Measurements from ENCODE around the gene HOXD13. TPM values are rescaled to one million over a fixed set of nuclear protein-coding genes. Genes with fewer than 3 reads are reported as not detected.

HOXD13 gene
- total RNA-seq, 1 experiment from 2014 or later: 0.36 TPM

DNA sequence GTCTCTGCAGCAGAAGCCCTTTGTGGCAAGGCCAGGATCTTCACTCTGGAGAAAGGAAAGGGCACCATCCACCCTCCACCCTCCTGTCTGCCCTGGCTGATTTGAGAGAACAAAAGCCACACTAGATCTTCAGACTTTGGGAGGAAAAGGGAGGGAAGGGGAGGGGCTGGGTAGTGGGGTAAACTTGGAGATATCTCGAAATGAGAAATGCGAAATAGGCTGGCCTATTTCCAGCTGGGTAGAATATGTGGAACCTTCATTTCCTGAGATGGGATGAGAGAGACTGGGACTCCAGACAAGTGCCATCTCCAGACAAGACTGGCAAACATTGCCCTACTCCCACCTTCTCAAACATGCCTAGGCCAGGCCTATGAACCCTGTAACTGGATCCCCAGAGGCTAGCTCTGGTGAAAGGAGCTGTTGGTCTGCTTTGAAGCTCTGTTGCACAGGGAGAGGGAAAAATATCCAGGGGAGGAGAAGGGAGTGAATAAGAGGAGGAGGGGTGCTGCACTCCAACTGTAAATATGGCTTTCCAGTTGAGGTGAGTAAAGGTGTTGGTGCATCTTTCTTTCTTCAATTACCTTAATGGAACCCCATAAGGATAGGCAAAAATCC is 8.8 kb downstream of the HOXD13 start:
- DNase-seq: no peak
- H3K27ac ChIP-seq (ENCODE audit: low read length): no peak overlapping the region
- ChIA-PET POLR2A (ENCODE audit: unreplicated experiment) (no interaction called here), CTCF (no interaction called here)
- no TSS peak for BruUV-seq (replicated peaks)
- H3K36me3 ChIP-seq (ENCODE audit: low read depth, low read length): no peaks in the 10 kb centered on the region
- no peak overlapping the region for H3K9ac ChIP-seq (ENCODE audit: low read length)
- no peak for ATAC-seq
- peaks cover 5% of the 10 kb centered on the region for H3K27me3 ChIP-seq (ENCODE audit: low read length)
- no peaks in the 10 kb centered on the region for H3K9me2 ChIP-seq (replicated peaks; ENCODE audit: low read length)
- TF ChIP-seq EZH2phosphoT487 (IDR thresholded peaks at IDR 0.05; ENCODE audit: borderline replicate concordance, low read length) (no peak), EZH2 (IDR thresholded peaks at IDR 0.05; ENCODE audit: low read length, unreplicated experiment) (no peak)
- TF ChIP-seq, protein P1, sequence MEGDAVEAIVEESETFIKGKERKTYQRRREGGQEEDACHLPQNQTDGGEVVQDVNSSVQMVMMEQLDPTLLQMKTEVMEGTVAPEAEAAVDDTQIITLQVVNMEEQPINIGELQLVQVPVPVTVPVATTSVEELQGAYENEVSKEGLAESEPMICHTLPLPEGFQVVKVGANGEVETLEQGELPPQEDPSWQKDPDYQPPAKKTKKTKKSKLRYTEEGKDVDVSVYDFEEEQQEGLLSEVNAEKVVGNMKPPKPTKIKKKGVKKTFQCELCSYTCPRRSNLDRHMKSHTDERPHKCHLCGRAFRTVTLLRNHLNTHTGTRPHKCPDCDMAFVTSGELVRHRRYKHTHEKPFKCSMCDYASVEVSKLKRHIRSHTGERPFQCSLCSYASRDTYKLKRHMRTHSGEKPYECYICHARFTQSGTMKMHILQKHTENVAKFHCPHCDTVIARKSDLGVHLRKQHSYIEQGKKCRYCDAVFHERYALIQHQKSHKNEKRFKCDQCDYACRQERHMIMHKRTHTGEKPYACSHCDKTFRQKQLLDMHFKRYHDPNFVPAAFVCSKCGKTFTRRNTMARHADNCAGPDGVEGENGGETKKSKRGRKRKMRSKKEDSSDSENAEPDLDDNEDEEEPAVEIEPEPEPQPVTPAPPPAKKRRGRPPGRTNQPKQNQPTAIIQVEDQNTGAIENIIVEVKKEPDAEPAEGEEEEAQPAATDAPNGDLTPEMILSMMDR (conservative IDR thresholded peaks at IDR 0.05; ENCODE audit: low read depth, low read length): no peak
- H3K79me2 ChIP-seq (ENCODE audit: low read length): no peaks in the 10 kb centered on the region
- no peak overlapping the region for H2AFZ ChIP-seq (ENCODE audit: low read length)
- intact Hi-C loops (cut with micrococcal nuclease): no loop called here
- H4K20me1 ChIP-seq (ENCODE audit: low read length): no peaks in the 10 kb centered on the region
- no peaks in the 10 kb centered on the region for H3K9me3 ChIP-seq (ENCODE audit: low read length)
- H3K4me3 ChIP-seq (ENCODE audit: low read length): no peak overlapping the region
- H3K4me1 ChIP-seq (ENCODE audit: insufficient read depth, low read length): peaks cover 10% of the 10 kb centered on the region
- H3F3A ChIP-seq (ENCODE audit: low read length, unreplicated experiment): no peaks in the 10 kb centered on the region
- no peak overlapping the region for H3K4me2 ChIP-seq (ENCODE audit: low read length)

DNA sequence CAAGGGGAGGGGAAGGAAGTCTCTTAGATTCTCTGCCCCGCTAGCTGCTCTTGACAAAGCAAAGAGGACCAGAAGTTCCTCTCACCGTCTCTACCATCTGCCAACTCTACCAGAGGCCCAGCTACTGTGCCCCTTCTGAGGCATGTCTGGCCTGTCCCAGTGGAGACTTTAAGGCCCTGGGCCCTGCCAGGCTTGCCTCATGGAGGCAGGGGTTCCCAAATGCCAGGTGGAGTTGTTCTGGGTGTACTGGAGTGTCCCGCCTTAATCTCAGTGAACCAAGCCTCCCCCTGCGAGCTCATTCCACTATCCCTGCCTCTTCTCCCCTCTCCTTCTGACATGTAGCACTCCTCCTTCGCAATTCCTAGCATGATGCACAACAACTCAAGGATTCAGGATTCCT is 9.3 kb downstream of the HOXD13 start:
- Histone ChIP-seq H3F3A (ENCODE audit: low read length, unreplicated experiment) (no peaks in the 10 kb centered on the region), H3K79me2 (ENCODE audit: low read length) (no peaks in the 10 kb centered on the region), H3K27me3 (ENCODE audit: low read length) (peaks cover 10% of the 10 kb centered on the region), H2AFZ (ENCODE audit: low read length) (no peak overlapping the region), H3K4me3 (ENCODE audit: low read length) (no peak overlapping the region), H3K9me2 (replicated peaks; ENCODE audit: low read length) (no peaks in the 10 kb centered on the region), H3K27ac (ENCODE audit: low read length) (no peak overlapping the region), H3K4me1 (ENCODE audit: insufficient read depth, low read length) (peaks cover 10% of the 10 kb centered on the region), H3K9me3 (ENCODE audit: low read length) (no peaks in the 10 kb centered on the region), H3K4me2 (ENCODE audit: low read length) (no peak overlapping the region), H4K20me1 (ENCODE audit: low read length) (no peaks in the 10 kb centered on the region), H3K36me3 (ENCODE audit: low read depth, low read length) (no peaks in the 10 kb centered on the region), H3K9ac (ENCODE audit: low read length) (no peak overlapping the region)
- TF ChIP-seq, protein P1 (conservative IDR thresholded peaks at IDR 0.05; ENCODE audit: low read depth, low read length): no peak
- TF ChIP-seq EZH2 (IDR thresholded peaks at IDR 0.05; ENCODE audit: low read length, unreplicated experiment): no peak
- TF ChIP-seq EZH2phosphoT487 (IDR thresholded peaks at IDR 0.05; ENCODE audit: borderline replicate concordance, low read length): no peak
- no TSS peak for BruUV-seq (replicated peaks)
- DNase-seq (no peak), ATAC-seq (no peak)
- ChIA-PET CTCF (no interaction called here), POLR2A (ENCODE audit: unreplicated experiment) (no interaction called here)
- intact Hi-C loops (cut with micrococcal nuclease): no loop called here

DNA sequence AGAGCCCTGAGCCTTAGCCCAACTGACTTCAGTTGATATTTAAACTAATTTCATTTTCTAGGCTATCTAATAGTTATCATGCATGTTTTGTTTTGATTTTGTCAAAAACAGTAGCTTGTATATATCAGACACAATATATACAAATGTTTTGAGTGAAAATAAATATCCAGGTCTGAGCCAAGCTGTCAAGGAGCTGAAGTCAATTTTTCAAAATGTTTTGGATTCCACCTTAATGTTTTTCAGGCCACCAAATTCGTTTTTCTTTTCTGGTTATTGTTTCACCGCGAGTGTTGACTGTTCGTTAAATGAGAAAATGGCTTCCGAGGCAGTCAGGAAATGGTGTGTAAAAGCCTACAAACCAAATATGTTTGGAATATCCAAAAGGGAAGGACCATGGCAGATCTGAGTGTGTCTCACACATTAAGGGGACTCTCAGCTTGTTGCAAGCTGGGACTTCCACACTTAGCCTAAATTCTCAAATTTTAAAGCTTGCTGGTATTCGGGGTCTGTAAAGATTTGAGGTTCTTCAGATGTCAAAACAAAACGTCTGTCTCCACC is 9.9 kb downstream of the HOXD13 start:
- no peak for ATAC-seq
- TF ChIP-seq EZH2 (IDR thresholded peaks at IDR 0.05; ENCODE audit: low read length, unreplicated experiment) (no peak), EZH2phosphoT487 (IDR thresholded peaks at IDR 0.05; ENCODE audit: borderline replicate concordance, low read length) (no peak)
- TF ChIP-seq, protein P1 (conservative IDR thresholded peaks at IDR 0.05; ENCODE audit: low read depth, low read length): no peak
- H3K4me1 ChIP-seq (ENCODE audit: insufficient read depth, low read length): peaks cover 15% of the 10 kb centered on the region
- intact Hi-C loops (cut with micrococcal nuclease): no loop called here
- no peaks in the 10 kb centered on the region for H3K79me2 ChIP-seq (ENCODE audit: low read length)
- POLR2A ChIA-PET (ENCODE audit: unreplicated experiment): no interaction called here
- no peaks in the 10 kb centered on the region for H3F3A ChIP-seq (ENCODE audit: low read length, unreplicated experiment)
- CTCF ChIA-PET: no interaction called here
- no TSS peak for BruUV-seq (replicated peaks)
- peaks cover 15% of the 10 kb centered on the region for H3K27me3 ChIP-seq (ENCODE audit: low read length)
- no peak overlapping the region for H3K9ac ChIP-seq (ENCODE audit: low read length)
- no peaks in the 10 kb centered on the region for H3K36me3 ChIP-seq (ENCODE audit: low read depth, low read length)
- no peak overlapping the region for H3K4me3 ChIP-seq (ENCODE audit: low read length)
- no peaks in the 10 kb centered on the region for H4K20me1 ChIP-seq (ENCODE audit: low read length)
- H3K27ac ChIP-seq (ENCODE audit: low read length): no peak overlapping the region
- no peak overlapping the region for H3K4me2 ChIP-seq (ENCODE audit: low read length)
- no peaks in the 10 kb centered on the region for H3K9me3 ChIP-seq (ENCODE audit: low read length)
- no peaks in the 10 kb centered on the region for H3K9me2 ChIP-seq (replicated peaks; ENCODE audit: low read length)
- no peak for DNase-seq
- no peak overlapping the region for H2AFZ ChIP-seq (ENCODE audit: low read length)

Measured in PC-3 (cell line).